ENCODE data around the gene MORN1.

GRCh38 chr1:2303781-2304180, 87.6 kb downstream of the MORN1 start:
- TF ChIP-seq EZH2 (IDR thresholded peaks at IDR 0.05) (no peak), POLR2AphosphoS5 (IDR thresholded peaks at IDR 0.05; ENCODE audit: borderline replicate concordance, low read depth, low read length) (no peak), FOXP2 (optimal IDR thresholded peaks at IDR 0.05; ENCODE audit: control extremely low read depth, extremely low read length, insufficient read depth) (no peak)

All from SK-N-MC (cell line).